ENCODE measurements around the gene PWP2.

PWP2 gene

GRCh38 chr21:44084496-44085241 is 22.5 kb upstream of the PWP2 start:
- H3K9ac ChIP-seq (ENCODE audit: insufficient read length, low read depth): no peak overlapping the region
- H3K9me3 ChIP-seq (ENCODE audit: insufficient read depth, low read length): no peaks in the 10 kb centered on the region
- no peak overlapping the region for H3K4me3 ChIP-seq (ENCODE audit: insufficient read length, low read depth)
- H3K36me3 ChIP-seq (ENCODE audit: insufficient read depth, insufficient read length, low read length): peaks cover 99% of the 10 kb centered on the region
- TF ChIP-seq YY1 (IDR thresholded peaks at IDR 0.05; ENCODE audit: insufficient read depth, insufficient read length) (no peak), ZNF274 (IDR thresholded peaks at IDR 0.05; ENCODE audit: low read depth, low read length) (no peak), SUZ12 (IDR thresholded peaks at IDR 0.05; ENCODE audit: extremely low read depth, insufficient read depth, insufficient read length) (no peak)
- H3K4me1 ChIP-seq (ENCODE audit: insufficient read depth, insufficient read length): no peaks in the 10 kb centered on the region
- DNase-seq (ENCODE audit: low read depth, low spot score): no peak
- no peaks in the 10 kb centered on the region for H3K27me3 ChIP-seq (ENCODE audit: insufficient read depth, insufficient read length)

- peaks cover 99% of the 10 kb centered on the region for H3K36me3 ChIP-seq (ENCODE audit: insufficient read depth, insufficient read length, low read length)
- no peak for TF ChIP-seq SUZ12 (IDR thresholded peaks at IDR 0.05; ENCODE audit: extremely low read depth, insufficient read depth, insufficient read length)
Observed at GRCh38 chr21:44085491-44086321, 21.5 kb upstream of the PWP2 start.

DNA sequence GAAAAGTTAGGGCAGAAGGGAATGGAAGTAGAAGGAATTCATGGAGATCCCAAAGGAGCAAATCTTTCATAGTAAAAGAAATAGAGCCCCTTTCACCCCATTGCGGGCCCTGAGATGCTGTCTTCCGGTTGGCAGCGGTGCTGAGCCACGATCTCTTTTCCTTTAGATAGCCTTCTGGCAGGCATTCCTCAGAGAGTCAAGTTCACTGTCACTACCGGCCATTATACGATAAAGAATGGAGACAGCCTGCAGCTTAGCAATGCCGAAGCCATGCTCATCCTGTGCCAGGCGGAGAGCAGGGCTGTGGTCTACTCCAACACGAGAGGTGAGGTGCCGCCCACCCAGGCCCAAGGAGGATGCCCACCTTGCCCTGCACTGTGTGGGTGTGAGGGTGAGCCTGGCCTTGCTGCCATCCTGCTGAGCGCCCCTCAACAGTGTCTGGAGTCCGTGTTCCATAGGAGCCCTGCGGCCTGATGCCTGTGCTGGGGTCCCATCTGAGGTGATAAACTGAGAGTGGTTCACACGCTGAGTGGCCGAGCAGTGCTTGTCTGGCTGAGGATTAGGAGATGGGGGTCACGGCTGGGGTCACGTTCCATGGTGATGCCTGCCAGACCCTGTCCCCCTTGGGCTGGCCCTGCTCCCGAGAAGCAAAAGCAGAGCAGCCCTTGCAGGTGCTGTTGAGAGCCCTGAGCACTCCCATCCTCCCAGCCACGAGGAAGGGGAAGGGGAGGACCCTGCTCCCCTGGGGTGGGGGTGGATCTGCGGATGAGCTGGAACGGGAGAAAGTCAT is 20.4 kb upstream of the PWP2 start:
- Histone ChIP-seq H3K36me3 (ENCODE audit: insufficient read depth, insufficient read length, low read length) (peaks cover 94% of the 10 kb centered on the region), H3K27me3 (ENCODE audit: insufficient read depth, insufficient read length) (no peaks in the 10 kb centered on the region), H3K4me1 (ENCODE audit: insufficient read depth, insufficient read length) (no peaks in the 10 kb centered on the region), H3K9ac (ENCODE audit: insufficient read length, low read depth) (no peak overlapping the region), H3K9me3 (ENCODE audit: insufficient read depth, low read length) (no peaks in the 10 kb centered on the region), H3K4me3 (ENCODE audit: insufficient read length, low read depth) (no peak overlapping the region)
- DNase-seq (ENCODE audit: low read depth, low spot score): no peak
- TF ChIP-seq SUZ12 (IDR thresholded peaks at IDR 0.05; ENCODE audit: extremely low read depth, insufficient read depth, insufficient read length) (no peak), YY1 (IDR thresholded peaks at IDR 0.05; ENCODE audit: insufficient read depth, insufficient read length) (no peak), ZNF274 (IDR thresholded peaks at IDR 0.05; ENCODE audit: low read depth, low read length) (no peak)

More at GRCh38 chr21:44085491-44086321, 21.5 kb upstream of the PWP2 start:
- no peak for DNase-seq (ENCODE audit: low read depth, low spot score)
- H3K9ac ChIP-seq (ENCODE audit: insufficient read length, low read depth): no peak overlapping the region
- no peaks in the 10 kb centered on the region for H3K4me1 ChIP-seq (ENCODE audit: insufficient read depth, insufficient read length)
- H3K4me3 ChIP-seq (ENCODE audit: insufficient read length, low read depth): no peak overlapping the region
- no peaks in the 10 kb centered on the region for H3K27me3 ChIP-seq (ENCODE audit: insufficient read depth, insufficient read length)
- H3K9me3 ChIP-seq (ENCODE audit: insufficient read depth, low read length): no peaks in the 10 kb centered on the region

GRCh38 chr21:44087426-44088400 is 19.5 kb upstream of the PWP2 start:
- TF ChIP-seq SUZ12 (IDR thresholded peaks at IDR 0.05; ENCODE audit: extremely low read depth, insufficient read depth, insufficient read length): no peak
- TF ChIP-seq ZNF274 (IDR thresholded peaks at IDR 0.05; ENCODE audit: low read depth, low read length): no peak
- no peak for TF ChIP-seq YY1 (IDR thresholded peaks at IDR 0.05; ENCODE audit: insufficient read depth, insufficient read length)

GRCh38 chr21:44088401-44088780 is 18.8 kb upstream of the PWP2 start:
- no peak overlapping the region for H3K9ac ChIP-seq (ENCODE audit: insufficient read length, low read depth)
- peaks cover 94% of the 10 kb centered on the region for H3K36me3 ChIP-seq (ENCODE audit: insufficient read depth, insufficient read length, low read length)
- no peak for DNase-seq (ENCODE audit: low read depth, low spot score)
- H3K27me3 ChIP-seq (ENCODE audit: insufficient read depth, insufficient read length): no peaks in the 10 kb centered on the region
- no peaks in the 10 kb centered on the region for H3K9me3 ChIP-seq (ENCODE audit: insufficient read depth, low read length)
- no peak overlapping the region for H3K4me3 ChIP-seq (ENCODE audit: insufficient read length, low read depth)
- TF ChIP-seq SUZ12 (IDR thresholded peaks at IDR 0.05; ENCODE audit: extremely low read depth, insufficient read depth, insufficient read length) (no peak), ZNF274 (IDR thresholded peaks at IDR 0.05; ENCODE audit: low read depth, low read length) (no peak), YY1 (IDR thresholded peaks at IDR 0.05; ENCODE audit: insufficient read depth, insufficient read length) (no peak)
- H3K4me1 ChIP-seq (ENCODE audit: insufficient read depth, insufficient read length): no peaks in the 10 kb centered on the region

More at GRCh38 chr21:44087426-44088400, 19.5 kb upstream of the PWP2 start:
- H3K9ac ChIP-seq (ENCODE audit: insufficient read length, low read depth): no peak overlapping the region
- DNase-seq (ENCODE audit: low read depth, low spot score): no peak
- no peaks in the 10 kb centered on the region for H3K9me3 ChIP-seq (ENCODE audit: insufficient read depth, low read length)
- peaks cover 94% of the 10 kb centered on the region for H3K36me3 ChIP-seq (ENCODE audit: insufficient read depth, insufficient read length, low read length)
- no peaks in the 10 kb centered on the region for H3K4me1 ChIP-seq (ENCODE audit: insufficient read depth, insufficient read length)
- H3K27me3 ChIP-seq (ENCODE audit: insufficient read depth, insufficient read length): no peaks in the 10 kb centered on the region
- H3K4me3 ChIP-seq (ENCODE audit: insufficient read length, low read depth): no peak overlapping the region

Data from NT2/D1 (cell line).